Kidney tubule cell (primary cell): ENCODE measurements around the gene TRIM22.
A peak's percentile ranks its signal among the peaks of the same experiment; 100 is the strongest.
"Not testable (repeated sequence)": the region's sequence is repeated elsewhere in the genome, so short reads cannot be mapped to it uniquely, and the experiment has no call there.

Experiments
- DNase-seq: peaks from one replicate; pipeline ENCODE4 v3.0.0-alpha.2; 2018; ENCODE audit warnings: low spot score

The TRIM22 gene, protein sequence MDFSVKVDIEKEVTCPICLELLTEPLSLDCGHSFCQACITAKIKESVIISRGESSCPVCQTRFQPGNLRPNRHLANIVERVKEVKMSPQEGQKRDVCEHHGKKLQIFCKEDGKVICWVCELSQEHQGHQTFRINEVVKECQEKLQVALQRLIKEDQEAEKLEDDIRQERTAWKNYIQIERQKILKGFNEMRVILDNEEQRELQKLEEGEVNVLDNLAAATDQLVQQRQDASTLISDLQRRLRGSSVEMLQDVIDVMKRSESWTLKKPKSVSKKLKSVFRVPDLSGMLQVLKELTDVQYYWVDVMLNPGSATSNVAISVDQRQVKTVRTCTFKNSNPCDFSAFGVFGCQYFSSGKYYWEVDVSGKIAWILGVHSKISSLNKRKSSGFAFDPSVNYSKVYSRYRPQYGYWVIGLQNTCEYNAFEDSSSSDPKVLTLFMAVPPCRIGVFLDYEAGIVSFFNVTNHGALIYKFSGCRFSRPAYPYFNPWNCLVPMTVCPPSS

DNA sequence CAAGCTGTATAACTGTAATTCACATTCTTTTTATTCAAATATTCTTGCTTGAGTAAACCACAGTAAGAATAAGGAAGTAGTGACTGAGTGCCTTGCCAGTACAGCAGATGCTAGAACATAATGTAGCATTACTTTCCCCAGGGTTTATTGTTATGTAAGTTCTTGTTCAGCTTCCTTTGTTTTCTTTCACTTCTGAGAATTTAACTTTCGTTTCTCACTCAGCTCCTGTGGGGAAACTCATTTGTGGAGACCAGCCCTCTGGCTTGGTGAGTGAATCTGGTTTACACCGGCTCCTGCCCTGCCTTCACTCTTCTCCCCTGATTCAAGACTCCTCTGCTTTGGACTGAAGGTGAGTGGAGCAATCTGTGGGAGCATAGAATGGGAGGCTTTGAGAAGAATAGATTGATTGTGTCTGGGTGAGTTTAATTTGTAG lies at the start of gene TRIM22:
Gene TRIM22, plus strand, starts transcription at position 240 of the 433 bp plus-strand sequence. CDS start 6,443 bp downstream, outside the sequence.
- peak; percentile 70 for DNase-seq

DNA sequence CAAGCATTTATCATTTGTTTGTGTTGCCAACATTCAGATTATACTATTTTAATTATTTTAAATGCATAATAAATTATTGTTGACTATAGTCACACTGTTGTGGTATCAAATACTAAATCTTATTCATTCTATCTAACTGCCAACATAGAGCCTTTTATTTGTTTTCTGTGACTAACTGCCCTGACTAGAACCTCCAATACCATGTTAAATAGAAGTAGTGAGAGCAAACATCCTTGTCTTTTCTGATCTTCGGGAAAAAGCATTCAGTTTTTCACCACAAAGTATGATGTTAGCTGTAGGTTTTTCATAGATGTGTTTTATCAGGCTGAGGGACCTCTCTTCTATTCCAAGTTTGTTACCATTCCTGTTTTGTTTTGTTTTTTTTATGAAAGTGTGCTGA lies 49.6 kb upstream of the TRIM22 start:
- no peak for DNase-seq

DNA sequence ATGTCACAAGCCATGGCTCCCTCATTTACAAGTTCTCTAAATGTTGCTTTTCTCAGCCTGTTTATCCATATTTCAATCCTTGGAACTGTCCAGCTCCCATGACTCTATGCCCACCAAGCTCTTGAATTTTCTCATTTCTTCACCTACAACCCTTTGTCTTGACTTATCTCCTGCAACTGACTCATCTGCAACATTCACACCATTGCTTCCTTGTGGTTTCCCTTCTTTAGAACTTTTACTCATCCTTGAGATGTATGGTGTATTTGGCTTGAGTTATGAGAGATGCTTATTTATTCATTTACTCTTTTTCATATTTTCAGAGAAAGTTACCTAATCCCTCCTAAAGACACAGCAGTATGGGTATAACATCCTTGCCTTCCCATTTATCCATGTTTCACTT lies 46.0 kb upstream of the TRIM22 start:
- DNase-seq = no peak

DNA sequence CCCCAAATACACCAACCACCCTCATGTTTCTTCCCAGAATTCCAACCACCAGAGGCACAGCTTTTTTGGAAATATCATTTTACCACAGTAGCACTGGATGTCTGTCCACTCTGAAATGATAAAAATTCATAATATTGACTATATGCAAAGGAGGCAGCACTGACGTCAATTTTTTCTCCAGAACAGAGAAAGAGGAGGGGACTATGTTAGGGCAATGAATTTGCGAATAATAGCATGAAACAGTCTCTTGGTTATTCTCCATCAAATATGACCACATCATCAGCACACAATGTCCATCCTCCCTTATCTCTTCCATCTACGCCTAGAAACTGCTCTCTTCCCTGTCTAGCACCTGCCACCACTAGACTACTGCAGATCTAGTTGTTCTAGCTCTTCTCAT lies 43.5 kb upstream of the TRIM22 start:
- DNase-seq = no peak

DNA sequence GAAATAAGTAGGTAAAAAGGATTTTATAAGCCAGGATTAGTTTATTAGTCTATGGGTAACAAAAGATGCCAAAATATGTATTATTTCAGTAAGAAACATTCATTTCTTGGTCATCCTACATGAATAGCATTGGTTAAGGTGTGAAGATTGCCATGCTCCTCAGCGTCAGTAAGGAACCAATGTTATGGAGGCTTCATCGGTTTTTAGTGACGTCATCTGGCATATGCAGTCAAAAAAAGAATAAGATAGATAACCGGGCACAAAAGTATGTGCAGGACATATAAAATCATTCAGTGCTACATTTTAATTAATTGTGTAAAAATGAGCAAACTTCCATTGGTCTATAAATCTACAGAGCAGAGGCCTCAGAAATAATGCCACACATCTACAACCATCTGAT lies 34.1 kb upstream of the TRIM22 start:
- no peak for DNase-seq

DNA sequence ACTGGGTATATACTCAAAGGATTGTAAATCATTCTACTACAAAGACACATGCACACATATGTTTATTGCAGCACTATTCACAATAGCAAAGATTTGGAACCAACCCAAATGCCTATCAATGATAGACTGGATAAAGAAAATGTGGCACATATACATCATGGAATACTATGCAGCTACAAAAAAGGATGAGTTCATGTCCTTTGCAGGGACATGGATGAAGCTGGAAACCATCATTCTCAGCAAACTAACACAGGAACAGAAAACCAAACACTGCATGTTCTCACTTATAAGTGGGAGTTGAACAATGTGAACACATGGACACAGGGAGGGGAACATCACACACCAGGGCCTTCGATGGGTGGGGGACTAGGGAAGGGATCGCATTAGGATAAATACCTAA lies 32.6 kb upstream of the TRIM22 start:
- not testable (repeated sequence) for DNase-seq

DNA sequence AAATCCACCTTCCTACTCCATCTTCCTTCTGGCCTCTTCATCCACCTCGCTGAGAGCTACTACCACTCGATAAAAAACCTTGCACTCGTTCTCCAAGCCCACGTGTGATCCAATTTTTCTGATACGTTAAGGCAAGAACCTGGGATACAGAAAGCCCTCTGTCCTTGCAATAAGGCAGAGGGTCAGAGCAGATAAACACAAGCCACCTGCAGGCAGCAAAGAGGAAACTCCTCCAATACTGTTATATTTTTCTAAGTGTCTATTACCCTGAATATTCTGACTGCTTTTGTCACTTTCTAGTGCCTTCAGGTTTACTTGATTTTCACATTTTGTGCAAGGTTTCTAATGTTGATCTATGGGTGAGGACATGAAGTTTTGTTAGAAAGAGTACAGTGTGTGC lies 31.3 kb upstream of the TRIM22 start:
- DNase-seq = no peak

DNA sequence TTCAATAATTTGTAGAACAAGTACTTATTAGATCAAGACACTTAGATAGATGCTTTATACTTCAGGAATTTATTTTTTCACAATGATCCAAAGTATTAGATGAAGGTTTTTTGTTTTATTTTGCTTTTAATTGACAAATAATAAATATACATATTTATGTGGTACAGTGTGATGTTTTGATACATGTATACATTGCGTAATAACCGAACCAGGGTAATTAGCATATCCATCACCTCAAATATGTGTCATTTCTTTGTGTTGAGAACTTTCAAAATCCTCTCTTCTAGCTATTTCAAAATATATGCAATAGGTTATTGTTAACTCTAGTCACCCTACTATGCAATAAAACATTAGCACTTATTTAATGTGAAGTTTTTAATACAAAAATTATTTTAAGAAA lies 26.1 kb upstream of the TRIM22 start:
- DNase-seq = no peak

DNA sequence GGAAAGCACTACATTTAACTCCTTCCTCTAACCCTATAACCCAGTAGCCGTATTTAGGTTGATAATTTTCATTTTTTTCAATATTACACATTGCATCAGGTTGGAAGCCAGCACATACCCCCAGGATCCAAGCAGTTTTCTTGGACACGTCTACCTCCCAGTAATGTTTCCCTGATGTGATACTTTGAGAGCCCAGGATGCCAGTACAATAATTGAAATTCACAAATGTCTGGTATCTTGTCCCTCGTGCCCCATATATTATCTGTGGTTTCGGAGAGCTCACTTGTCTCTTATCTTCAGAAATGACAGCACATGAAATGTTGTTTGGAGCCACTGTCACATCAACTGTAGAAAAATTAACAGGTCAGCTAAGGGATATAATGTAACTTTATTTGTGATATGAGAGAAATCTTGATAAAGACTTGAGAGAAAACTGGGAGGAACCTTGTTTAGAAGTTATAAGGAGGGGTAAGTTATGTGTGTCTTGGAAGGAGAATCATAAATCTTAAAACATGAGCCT lies 24.5 kb upstream of the TRIM22 start:
- DNase-seq = no peak

DNA sequence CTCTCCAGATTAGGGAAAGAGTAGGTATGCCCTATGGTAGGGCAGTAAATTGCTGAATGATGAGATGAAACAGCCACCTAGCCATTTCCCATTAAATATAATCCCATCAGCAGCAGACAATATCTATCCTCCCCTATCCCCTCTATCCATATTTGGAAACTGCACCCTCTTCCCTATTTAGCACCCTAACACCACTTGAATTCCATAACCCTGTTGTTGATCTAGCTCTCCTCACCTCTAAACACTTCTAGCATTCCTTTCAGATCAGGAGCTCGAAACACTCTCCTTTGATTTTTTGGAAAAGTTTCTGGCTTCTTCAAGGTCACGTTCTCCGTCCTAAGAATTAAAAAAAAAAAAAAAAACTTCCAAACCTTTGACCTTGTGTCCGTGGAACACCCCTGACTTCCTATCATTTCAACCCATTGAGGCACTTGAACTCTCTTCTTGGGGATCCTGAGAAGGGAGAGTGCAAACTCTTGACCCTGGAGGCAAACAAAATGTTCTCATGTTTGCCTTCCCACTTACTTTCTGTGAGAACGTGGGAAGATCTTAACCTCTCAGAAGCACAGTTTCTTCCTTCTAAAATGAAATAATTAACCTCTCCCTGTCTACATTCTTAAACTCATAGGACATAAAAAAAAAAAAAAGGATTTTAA lies 23.7 kb upstream of the TRIM22 start:
- no peak for DNase-seq

DNA sequence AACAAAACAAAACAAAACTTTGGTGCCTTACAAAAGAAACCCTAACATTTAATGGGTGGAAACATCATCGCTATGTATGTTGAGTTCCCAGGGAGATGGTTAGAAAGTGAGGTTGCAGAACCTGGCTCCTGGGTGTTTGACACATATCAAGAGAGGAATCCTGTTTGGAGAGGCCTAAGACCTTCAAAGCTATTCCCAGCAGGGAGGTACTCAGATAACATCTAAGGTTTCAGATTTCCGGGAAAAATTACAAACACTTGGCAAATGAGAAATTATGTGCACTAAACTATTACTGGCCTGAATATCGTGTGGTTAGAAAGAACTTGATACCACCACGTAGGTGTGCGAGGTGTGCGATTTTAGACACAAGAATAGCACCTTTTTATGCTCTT lies 23.2 kb upstream of the TRIM22 start:
- no peak for DNase-seq

DNA sequence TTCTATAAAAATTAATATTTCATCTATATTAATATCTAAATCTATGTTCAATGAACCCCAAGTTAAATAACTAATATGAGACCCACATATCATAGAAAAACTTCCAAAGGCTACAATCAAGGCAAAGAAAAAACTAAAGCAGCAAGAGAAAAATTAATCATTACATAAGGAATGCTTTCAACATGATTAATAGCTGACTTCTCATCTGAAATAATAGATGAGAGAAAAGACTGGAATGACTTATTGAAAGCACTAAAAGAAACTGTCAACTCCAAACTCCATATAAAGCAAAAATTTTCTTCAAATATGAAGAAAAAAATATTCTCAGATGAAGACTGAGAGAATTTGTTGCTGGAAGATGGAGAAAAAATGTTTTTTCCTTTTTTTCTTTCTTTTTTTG lies 17.8 kb upstream of the TRIM22 start:
- peak; percentile 49 for DNase-seq

DNA sequence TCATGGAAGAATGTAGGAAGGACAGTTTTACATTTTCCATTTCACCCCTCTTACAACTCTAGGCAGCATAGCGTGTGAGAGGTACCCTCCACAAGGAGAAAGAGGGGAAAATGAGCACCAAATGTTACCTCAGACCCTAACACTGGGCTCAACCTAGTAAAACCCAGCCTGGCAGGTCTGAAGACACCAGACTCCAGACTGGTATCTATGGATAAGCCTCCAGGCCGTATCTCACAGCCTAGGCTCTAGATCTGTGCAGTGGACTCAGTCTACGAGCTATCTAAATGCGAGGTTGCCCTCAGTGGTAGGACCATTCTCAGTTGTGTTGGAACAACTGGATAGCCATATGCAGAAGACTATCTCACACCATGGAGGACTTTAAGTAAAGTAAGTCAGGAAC lies 15.2 kb upstream of the TRIM22 start:
- DNase-seq = no peak

DNA sequence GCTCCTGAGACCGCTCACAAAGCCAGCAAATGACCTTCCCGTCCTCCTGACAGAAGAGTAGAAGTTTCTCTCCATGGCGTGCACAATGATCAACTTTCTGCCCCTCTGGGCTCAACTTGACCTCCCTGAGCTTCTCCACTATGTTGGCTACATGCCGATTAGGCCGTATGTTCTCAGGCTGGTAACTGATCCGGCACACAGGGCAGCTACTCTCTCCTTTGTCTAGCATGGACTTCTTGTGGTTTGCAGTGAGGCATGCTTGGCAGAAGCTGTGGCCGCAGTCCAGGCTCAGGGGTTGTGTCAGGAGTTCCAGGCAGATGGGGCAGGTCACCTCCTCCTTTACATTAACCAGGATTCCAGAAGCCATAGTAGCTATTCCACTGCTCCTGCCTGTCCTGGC lies 9.8 kb upstream of the TRIM22 start:
- DNase-seq = no peak

DNA sequence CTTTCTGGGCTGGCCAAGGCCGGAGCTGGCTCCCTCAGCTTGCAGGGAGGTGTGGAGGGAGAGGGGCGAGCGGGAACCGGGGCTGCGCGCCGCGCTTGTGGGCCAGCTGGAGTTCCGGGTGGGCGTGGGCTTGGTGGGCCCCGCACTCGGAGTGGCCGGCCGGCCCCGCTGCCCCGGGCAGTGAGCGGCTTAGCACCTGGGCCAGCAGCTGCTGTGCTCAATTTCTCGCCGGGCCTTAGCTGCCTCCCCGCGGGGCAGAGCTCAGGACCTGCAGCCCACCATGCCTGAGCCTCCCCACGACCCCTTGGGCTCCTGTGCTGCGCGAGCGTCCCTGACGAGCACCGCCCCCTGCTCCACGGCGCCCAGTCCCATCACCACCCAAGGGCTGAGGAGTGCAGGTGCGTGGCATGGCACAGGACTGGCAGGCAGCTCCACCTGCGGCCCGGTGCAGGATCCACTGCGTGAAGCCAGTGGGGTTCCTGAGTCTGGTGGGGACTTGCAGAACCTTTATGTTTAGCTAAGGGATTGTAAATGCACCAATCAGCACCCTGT lies 6.6 kb upstream of the TRIM22 start:
- not testable (repeated sequence) for DNase-seq

DNA sequence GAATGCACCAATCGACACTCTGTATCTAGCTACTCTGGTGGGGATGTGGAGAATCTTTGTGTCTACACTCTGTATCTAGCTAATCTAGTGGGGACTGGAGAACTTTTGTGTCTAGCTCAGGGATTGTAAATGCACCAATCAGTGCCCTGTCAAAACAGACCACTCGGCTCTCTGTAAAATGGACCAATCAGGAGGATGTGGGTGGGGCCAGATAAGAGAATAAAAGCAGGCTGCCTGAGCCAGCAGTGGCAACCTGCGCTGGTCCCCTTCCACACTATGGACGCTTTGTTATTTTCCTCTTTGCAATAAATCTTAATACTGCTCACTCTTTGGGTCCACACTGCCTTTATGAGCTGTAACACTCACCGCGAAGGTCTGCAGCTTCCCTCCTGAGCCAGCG lies 6.0 kb upstream of the TRIM22 start:
- not testable (repeated sequence) for DNase-seq

DNA sequence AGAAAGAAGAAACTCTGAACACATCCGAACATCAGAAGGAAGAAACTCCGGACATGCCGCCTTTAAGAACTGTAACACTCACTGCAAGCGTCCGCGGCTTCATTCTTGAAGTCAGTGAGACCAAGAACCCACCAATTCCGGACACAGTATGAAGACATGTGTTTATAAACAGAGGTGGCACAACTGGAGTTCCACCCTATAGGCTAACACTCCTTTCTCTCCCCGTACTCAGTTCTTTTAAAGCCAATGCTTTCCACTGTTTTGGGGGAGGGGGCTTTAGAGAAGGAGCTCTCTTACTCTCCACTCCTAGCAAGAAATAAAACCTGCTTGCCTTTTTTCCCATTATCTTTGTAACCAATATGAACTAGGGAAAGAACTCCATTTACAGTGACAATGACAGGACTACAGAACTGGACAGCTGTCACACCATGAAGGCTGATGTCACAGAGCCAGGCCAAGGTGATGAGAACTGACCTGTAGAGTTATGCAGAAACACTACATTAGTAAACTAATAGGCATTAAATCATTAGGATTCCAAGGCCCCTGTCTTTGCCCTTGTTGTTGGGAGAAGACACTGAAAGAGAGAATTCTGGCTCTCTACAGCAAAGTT lies 5.4 kb upstream of the TRIM22 start:
- no peak for DNase-seq

DNA sequence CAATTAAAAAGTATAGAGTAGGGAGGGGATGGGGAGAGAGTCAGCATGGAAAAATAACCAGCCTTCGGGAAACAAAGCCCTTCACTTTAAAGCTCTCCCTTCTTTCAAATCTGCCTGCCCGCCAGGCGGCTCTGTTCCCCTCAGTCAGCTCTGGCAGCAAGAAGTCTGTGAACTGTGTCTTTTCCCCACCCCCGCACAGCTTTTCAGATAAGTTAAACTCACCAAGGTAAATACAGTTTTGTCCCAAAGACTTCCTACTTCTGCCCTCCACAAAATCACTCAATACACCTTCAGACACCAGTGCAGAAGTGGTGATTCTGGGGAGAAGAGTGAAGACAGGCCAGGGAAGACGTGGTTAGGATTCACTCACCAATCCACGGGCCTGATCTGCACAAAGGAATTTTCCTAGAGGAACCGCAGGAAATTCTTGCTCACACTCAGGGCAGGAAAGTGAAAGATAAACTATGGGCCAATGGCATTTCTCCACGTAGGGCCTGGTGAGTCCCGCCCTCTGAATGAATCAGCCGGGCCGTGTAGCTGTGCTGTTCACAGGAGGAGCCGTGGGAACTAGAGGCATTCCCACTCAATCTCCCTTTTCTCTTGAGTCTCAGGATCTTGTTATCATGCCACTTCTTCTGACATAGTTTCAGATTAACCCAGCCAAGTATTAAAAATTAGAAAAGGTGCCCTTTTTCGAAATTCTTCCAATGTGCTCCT lies 4.8 kb upstream of the TRIM22 start, which contains the start of gene TRIM5:
Gene TRIM5, minus strand, starts transcription at position 429 of the 717 bp plus-strand sequence. CDS start 4,897 bp downstream, outside the sequence.
- peak; percentile 96 for DNase-seq

DNA sequence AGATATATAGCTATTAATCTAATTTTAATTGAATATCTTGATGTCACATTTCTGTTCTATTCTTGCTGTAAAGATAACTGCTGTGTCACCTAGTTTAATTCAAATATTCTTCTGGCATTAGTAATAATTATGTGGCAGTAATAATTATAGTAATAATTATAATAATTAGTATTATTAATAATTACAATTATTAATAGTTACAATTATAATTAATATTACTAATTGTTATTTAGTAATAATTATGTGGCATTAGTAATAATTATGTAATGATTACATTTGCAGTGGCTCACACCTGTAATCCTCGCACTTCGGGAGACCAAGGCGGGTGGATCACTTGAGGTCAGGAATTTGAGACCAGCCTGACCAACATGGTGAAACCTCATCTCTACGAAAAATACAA lies 3.2 kb upstream of the TRIM22 start:
- no peak for DNase-seq

DNA sequence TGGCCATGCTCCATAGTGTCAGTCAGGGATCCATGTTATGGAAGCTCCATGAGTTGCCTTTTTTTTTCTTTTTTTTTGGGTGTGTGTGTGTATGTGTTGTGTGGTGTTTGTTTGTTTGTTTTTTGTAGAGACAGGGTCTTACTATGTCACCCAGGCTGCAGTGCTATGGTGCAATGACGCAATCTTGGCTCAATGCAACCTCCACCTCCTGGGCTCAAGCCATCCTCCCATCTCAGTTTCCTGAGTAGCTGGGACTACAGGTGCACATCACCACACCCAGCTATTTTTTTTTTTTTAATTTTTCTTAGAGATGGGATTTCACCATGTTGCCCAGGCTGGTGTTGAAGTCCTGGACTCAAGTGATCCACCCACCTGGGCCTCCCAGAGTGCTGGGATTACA lies 1.1 kb upstream of the TRIM22 start:
- no peak for DNase-seq

DNA sequence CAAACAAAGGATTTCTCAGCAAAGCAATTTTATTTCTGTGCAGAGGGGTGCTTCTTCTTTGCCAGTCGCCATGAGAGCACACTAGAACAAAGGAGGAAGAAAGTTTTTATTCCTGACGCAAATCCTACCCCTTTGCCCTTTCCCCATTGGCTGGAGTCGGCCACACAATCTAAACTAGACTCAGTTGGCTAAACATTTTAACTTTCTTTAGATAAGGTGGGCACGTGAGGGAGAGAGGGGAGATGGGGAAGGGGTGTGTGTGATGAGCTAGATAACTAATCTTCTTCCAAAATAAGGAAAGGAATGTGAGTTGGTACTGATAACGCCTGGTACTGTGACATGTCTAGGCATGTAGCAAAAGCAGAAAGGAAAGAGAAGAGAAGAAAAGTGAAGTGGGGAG lies 626 bp downstream of the TRIM22 start:
- peak; percentile 17 for DNase-seq

DNA sequence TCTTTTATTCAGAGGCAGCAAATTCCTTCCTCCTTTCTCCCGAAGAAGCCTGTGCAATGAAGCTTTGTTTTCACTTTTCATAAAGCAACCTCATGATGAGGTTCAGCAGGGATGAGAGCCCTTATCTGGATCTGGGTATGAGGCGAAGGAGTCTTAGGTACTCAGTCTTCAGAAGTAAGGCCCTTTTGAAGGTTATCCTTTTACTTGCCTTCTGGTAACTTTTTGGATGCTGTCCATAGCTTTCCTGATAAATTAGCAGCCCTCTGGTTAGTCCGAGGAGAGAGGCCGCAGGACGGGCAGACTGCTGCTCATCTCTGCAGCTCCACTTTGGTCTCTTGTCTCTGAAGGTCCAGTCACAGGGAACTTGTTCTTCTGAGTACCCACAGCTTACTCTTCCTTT lies 1.1 kb downstream of the TRIM22 start:
- DNase-seq = peak; percentile 3
